ENCODE results near the gene CRY2.

GRCh38 chr11:45924927-45925326, 77.7 kb downstream of the CRY2 start:
- TF ChIP-seq CTCF (IDR thresholded peaks at IDR 0.05) (no peak), ZFX (IDR thresholded peaks at IDR 0.05; ENCODE audit: borderline replicate concordance) (no peak)
